ENCODE data around the gene ITGB5.

DNA sequence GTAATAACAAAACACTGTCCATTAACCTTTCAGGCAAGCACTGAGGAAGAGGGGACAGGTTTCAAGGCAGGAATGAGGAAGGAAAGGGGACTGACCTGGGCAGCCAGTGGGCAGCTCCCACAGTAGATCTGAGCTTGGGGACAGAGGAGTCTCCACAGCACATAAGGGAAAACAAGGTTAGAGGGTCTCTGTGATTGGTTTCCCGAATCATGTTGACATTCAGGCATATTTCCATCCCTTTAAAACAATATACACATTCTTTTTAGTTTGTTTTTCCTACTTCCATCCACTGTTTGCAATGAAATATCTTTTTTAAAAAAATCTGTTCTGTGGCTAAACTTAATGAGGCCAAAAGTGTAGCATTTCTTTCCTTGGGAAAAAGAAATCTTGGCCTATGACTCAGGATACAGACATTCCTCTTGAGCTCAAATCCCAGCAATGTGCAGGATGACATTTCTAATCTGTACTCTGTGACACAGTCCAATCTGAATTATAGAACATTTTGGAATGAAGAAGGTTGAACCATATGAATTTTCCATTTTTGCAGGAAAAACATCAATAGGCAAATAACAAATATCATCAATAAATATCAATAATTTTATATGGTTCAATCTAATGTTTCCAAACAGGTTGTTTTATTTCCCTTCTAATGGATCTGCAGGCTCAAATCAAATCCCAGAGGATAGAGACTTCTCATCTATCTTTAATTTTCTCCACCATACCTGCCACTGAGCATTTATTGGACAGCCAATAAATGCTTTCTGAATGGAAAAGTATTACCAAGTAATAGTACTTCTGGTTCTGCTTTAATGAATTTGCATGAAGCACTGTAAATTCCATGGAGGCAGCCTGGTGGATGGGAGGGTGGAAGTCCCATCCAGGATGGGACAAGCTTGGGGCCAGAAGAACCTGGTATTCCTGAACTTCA is 54.1 kb downstream of the ITGB5 start:
- no peak for TF ChIP-seq POLR2A (IDR thresholded peaks at IDR 0.05)
- TF ChIP-seq, protein P1, sequence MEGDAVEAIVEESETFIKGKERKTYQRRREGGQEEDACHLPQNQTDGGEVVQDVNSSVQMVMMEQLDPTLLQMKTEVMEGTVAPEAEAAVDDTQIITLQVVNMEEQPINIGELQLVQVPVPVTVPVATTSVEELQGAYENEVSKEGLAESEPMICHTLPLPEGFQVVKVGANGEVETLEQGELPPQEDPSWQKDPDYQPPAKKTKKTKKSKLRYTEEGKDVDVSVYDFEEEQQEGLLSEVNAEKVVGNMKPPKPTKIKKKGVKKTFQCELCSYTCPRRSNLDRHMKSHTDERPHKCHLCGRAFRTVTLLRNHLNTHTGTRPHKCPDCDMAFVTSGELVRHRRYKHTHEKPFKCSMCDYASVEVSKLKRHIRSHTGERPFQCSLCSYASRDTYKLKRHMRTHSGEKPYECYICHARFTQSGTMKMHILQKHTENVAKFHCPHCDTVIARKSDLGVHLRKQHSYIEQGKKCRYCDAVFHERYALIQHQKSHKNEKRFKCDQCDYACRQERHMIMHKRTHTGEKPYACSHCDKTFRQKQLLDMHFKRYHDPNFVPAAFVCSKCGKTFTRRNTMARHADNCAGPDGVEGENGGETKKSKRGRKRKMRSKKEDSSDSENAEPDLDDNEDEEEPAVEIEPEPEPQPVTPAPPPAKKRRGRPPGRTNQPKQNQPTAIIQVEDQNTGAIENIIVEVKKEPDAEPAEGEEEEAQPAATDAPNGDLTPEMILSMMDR (IDR thresholded peaks at IDR 0.05): no peak
- TF ChIP-seq EP300 (IDR thresholded peaks at IDR 0.05): no peak
